H9 (cell line): Measurements from ENCODE around the gene TATDN2. TPM values are rescaled to one million over a fixed set of nuclear protein-coding genes. Genes with fewer than 3 reads are reported as not detected.

Experiments used
- DNase-seq: peaks from one replicate; pipeline ENCODE4 v3.0.0-alpha.2; 2017
- H2AFZ ChIP-seq: one replicate; pipeline ENCODE4 v1.6.1; 2013; ENCODE audit warnings: mild to moderate bottlenecking, low read length, control low read depth, moderate library complexity
- H2AK5ac ChIP-seq: 2 replicates; pipeline ENCODE4 v1.6.1; 2013; ENCODE audit warnings: low read length, control low read depth, mixed read lengths; ENCODE audit not compliant: insufficient read length
- H2BK120ac ChIP-seq: one replicate; pipeline ENCODE4 v1.6.1; 2013; ENCODE audit warnings: low read depth, mild to moderate bottlenecking, low read length, control low read depth, inconsistent platforms; ENCODE audit not compliant: poor library complexity, severe bottlenecking
- H2BK12ac ChIP-seq: 2 replicates; pipeline ENCODE4 v1.6.1; 2013; ENCODE audit warnings: low read length, control low read depth, mixed read lengths, low read depth; ENCODE audit not compliant: insufficient read length
- H2BK15ac ChIP-seq: 2 replicates; pipeline ENCODE4 v1.6.1; 2013; ENCODE audit warnings: low read depth, low read length, control low read depth
- H2BK20ac ChIP-seq: one replicate; pipeline ENCODE4 v1.6.1; 2013; ENCODE audit warnings: low read depth, mild to moderate bottlenecking, low read length, control low read depth, inconsistent platforms; ENCODE audit not compliant: poor library complexity, severe bottlenecking
- H2BK5ac ChIP-seq: 2 replicates; pipeline ENCODE4 v1.6.1; 2013; ENCODE audit warnings: low read length, control low read depth, mixed read lengths; ENCODE audit not compliant: insufficient read length
- H3K14ac ChIP-seq: 2 replicates; pipeline ENCODE4 v1.6.1; 2013; ENCODE audit warnings: low read length, control low read depth; ENCODE audit not compliant: insufficient read depth
- H3K18ac ChIP-seq: 2 replicates; pipeline ENCODE4 v1.6.1; 2013; ENCODE audit warnings: low read depth, mild to moderate bottlenecking, mixed read lengths, low read length, control low read depth; ENCODE audit not compliant: insufficient read length
- H3K23ac ChIP-seq: 2 replicates; pipeline ENCODE4 v1.6.1; 2013; ENCODE audit warnings: low read length, control low read depth, mixed read lengths, low read depth; ENCODE audit not compliant: insufficient read length
- H3K23me2 ChIP-seq: 2 replicates; pipeline ENCODE4 v1.6.1; 2013; ENCODE audit warnings: low read depth, mild to moderate bottlenecking, mixed read lengths, low read length, control low read depth; ENCODE audit not compliant: insufficient read length, poor library complexity, severe bottlenecking
- H3K27ac ChIP-seq: 2 replicates; pipeline ENCODE4 v1.5.1; 2013; ENCODE audit warnings: low read length, control low read depth, mixed read lengths, low read depth; ENCODE audit not compliant: insufficient read length
- H3K27me3 ChIP-seq: 2 replicates; pipeline ENCODE4 v1.6.1; 2013; ENCODE audit warnings: low read length, control low read depth, inconsistent platforms; ENCODE audit not compliant: insufficient read depth
- H3K4ac ChIP-seq: 2 replicates; pipeline ENCODE4 v1.6.1; 2013; ENCODE audit warnings: low read depth, mild to moderate bottlenecking, control low read depth, inconsistent platforms, low read length, moderate library complexity
- H3K4me1 ChIP-seq: 2 replicates; pipeline ENCODE4 v1.6.1; 2013; ENCODE audit warnings: low read length, control low read depth, inconsistent platforms; ENCODE audit not compliant: insufficient read depth
- H3K4me2 ChIP-seq: 2 replicates; pipeline ENCODE4 v1.6.1; 2013; ENCODE audit warnings: low read length, control low read depth, mixed read lengths; ENCODE audit not compliant: insufficient read length, insufficient read depth
- H3K56ac ChIP-seq: 2 replicates; pipeline ENCODE4 v1.6.1; 2013; ENCODE audit warnings: low read depth, mild to moderate bottlenecking, mixed read lengths, low read length, control low read depth; ENCODE audit not compliant: insufficient read length
- H3K79me1 ChIP-seq: 2 replicates; pipeline ENCODE4 v1.6.1; 2013; ENCODE audit warnings: low read depth, mild to moderate bottlenecking, moderate library complexity, low read length, control low read depth, inconsistent platforms; ENCODE audit not compliant: insufficient read depth, poor library complexity, severe bottlenecking
- H3K79me2 ChIP-seq: 2 replicates; pipeline ENCODE4 v1.6.1; 2013; ENCODE audit warnings: low read length, control low read depth, inconsistent platforms; ENCODE audit not compliant: insufficient read depth
- H3K9ac ChIP-seq: 2 replicates; pipeline ENCODE4 v1.6.1; 2013; ENCODE audit warnings: low read length, control low read depth, mixed read lengths; ENCODE audit not compliant: insufficient read length; ENCODE audit errors: extremely low read depth
- H3K9me3 ChIP-seq: one replicate; pipeline ENCODE4 v1.6.1; 2013; ENCODE audit warnings: low read depth, low read length, inconsistent platforms; ENCODE audit not compliant: control insufficient read depth
- H3T11ph ChIP-seq: one replicate; pipeline ENCODE4 v1.6.1; 2013; ENCODE audit warnings: mild to moderate bottlenecking, low read length, control low read depth, inconsistent platforms
- H4K20me1 ChIP-seq: one replicate; pipeline ENCODE4 v1.6.1; 2013; ENCODE audit not compliant: control insufficient read depth, insufficient read length, insufficient read depth
- H4K5ac ChIP-seq: 2 replicates; pipeline ENCODE4 v1.6.1; 2013; ENCODE audit warnings: low read depth, mild to moderate bottlenecking, mixed read lengths, low read length, control low read depth; ENCODE audit not compliant: insufficient read length
- H4K8ac ChIP-seq: replicated peaks from 2 replicates; pipeline ENCODE4 v1.6.1; 2013; ENCODE audit warnings: low read length, control low read depth, mixed read lengths, low read depth; ENCODE audit not compliant: insufficient read length
- H4K91ac ChIP-seq: 2 replicates; pipeline ENCODE4 v1.6.1; 2013; ENCODE audit warnings: low read depth, mild to moderate bottlenecking, moderate library complexity, mixed read lengths, low read length, control low read depth; ENCODE audit not compliant: insufficient read length
- H3K27ac Mint-ChIP-seq, 3 experiments: 2 replicates in 2 of 3; 3 replicates in 1 of 3; pipeline ENCODE4 v1.8.0; 2020 to 2021; ENCODE audit warnings: mixed read lengths in 3 of 3, mild to moderate bottlenecking in 1 of 3, moderate library complexity in 1 of 3
- H3K27me3 Mint-ChIP-seq: 2 replicates; pipeline ENCODE4 v1.8.0; 2021; ENCODE audit warnings: low read depth, mild to moderate bottlenecking, moderate library complexity, mixed read lengths
- H3K36me3 Mint-ChIP-seq, 3 experiments: 2 replicates in 2 of 3; 3 replicates in 1 of 3; pipeline ENCODE4 v1.8.0; 2020 to 2021; ENCODE audit warnings: low read depth in 3 of 3, mixed read lengths in 3 of 3; ENCODE audit not compliant: insufficient read depth in 1 of 3
- H3K4me1 Mint-ChIP-seq, 2 experiments: 2 replicates each; pipeline ENCODE4 v1.8.0; 2020; ENCODE audit warnings: mixed read lengths in 2 of 2
- H3K4me3 Mint-ChIP-seq, 2 experiments: 2 replicates in 1 of 2; 3 replicates in 1 of 2; pipeline ENCODE4 v1.8.0; 2020 to 2021; ENCODE audit warnings: mild to moderate bottlenecking in 2 of 2, mixed read lengths in 2 of 2, moderate library complexity in 1 of 2
- H3K9me3 Mint-ChIP-seq, 2 experiments: 2 replicates in 1 of 2; 3 replicates in 1 of 2; pipeline ENCODE4 v1.8.0; 2020; ENCODE audit warnings: mild to moderate bottlenecking in 2 of 2, mixed read lengths in 2 of 2, moderate library complexity in 1 of 2
- CTCF ChIP-seq: fragments of 200-600 bp; sonication (generic); conservative IDR thresholded peaks from 3 replicates; pipeline ENCODE4 v1.8.0; 2021; ENCODE audit warnings: antibody characterized with exemption, mild to moderate bottlenecking
- WGBS: extraction: QIAGEN DNeasy Blood & Tissue Kit; methylation state at CpG from one replicate; pipeline ENCODE4 v1.1.7; 2013; ENCODE audit warnings: missing lambda C conversion rate, low lambda C conversion rate, mixed read lengths; ENCODE audit not compliant: insufficient read length; ENCODE audit errors: extremely low coverage; 5-methylcytosine and 5-hydroxymethylcytosine counted together
- total RNA-seq: library from RNA; stranded (reverse); gene quantifications from 2 replicates; pipeline ENCODE4 v1.2.1, GENCODE V29; 2021

The TATDN2 gene
- total RNA-seq, 1 experiment from 2014 or later = 34.4 TPM

- Histone ChIP-seq H2AK5ac (no peak overlapping the region), H3K27me3 (no peaks in the 10 kb centered on the region), H3K9ac (no peak overlapping the region), H3K14ac (no peak overlapping the region), H4K91ac (no peak overlapping the region), H2BK12ac (no peak overlapping the region), H3K23me2 (no peaks in the 10 kb centered on the region), H4K8ac (no peak overlapping the region), H2BK15ac (no peak overlapping the region), H3T11ph (no peak overlapping the region), H2BK20ac (no peak overlapping the region), H3K4me1 (no peaks in the 10 kb centered on the region), H3K56ac (no peak overlapping the region), H3K79me2 (no peaks in the 10 kb centered on the region), H3K79me1 (no peaks in the 10 kb centered on the region), H2BK120ac (no peak overlapping the region), H3K4me2 (no peak overlapping the region), H2AFZ (no peak overlapping the region), H3K27ac (no peak overlapping the region), H3K9me3 (no peaks in the 10 kb centered on the region), H3K23ac (no peak overlapping the region), H3K4ac (no peak overlapping the region), H4K20me1 (no peaks in the 10 kb centered on the region), H3K18ac (no peak overlapping the region), H2BK5ac (no peak overlapping the region), H4K5ac (no peak overlapping the region)
- Mint-ChIP-seq H3K4me3 (no peak overlapping the region), H3K36me3 (no peaks in the 10 kb centered on the region; a peak in 1 of 7 replicates), H3K27me3 (no peaks in the 10 kb centered on the region; the same call in 1 of the 2 replicates), H3K4me1 (no peaks in the 10 kb centered on the region), H3K27ac (no peak overlapping the region), H3K9me3 (no peaks in the 10 kb centered on the region)
- TF ChIP-seq CTCF = no peak
- no CpG with 5 or more reads among the region's 2 CpGs for WGBS
- DNase-seq = no peak
Observed at GRCh38 chr3:10204921-10205320, 43.3 kb upstream of the TATDN2 start.
